Brain microvascular endothelial cell (primary cell): ENCODE results near the gene PTPRN2.
"Not testable (repeated sequence)": the region's sequence is repeated elsewhere in the genome, so short reads cannot be mapped to it uniquely, and the experiment has no call there.

Experiments used
- DNase-seq: peaks from one replicate; pipeline ENCODE4 v3.0.0-alpha.2; 2020
- H3K27ac ChIP-seq: fragments of 250-450 bp; sonication (Bioruptor Pico); 2 replicates; pipeline ENCODE4 v1.5.1; 2020; ENCODE audit warnings: mild to moderate bottlenecking, moderate library complexity
- H3K27me3 ChIP-seq: fragments of 250-450 bp; sonication (Bioruptor Pico); replicated peaks from 2 replicates; pipeline ENCODE4 v1.5.1; 2020; ENCODE audit warnings: mild to moderate bottlenecking
- H3K36me3 ChIP-seq: fragments of 250-450 bp; sonication (Bioruptor Pico); replicated peaks from 2 replicates; pipeline ENCODE4 v1.5.1; 2020; ENCODE audit warnings: mild to moderate bottlenecking
- H3K4me3 ChIP-seq: 2 replicates; pipeline ENCODE4 v1.5.1; 2011; ENCODE audit warnings: low read depth, mild to moderate bottlenecking, control low read depth, low read length, moderate library complexity
- in situ Hi-C: cut with HindIII; loops from 2 replicates; pipeline ENCODE4 v1.10.0; 2017; ENCODE audit warnings: low sequenced_read_pairs, low pct_ligation_motif_present
- TF ChIP-seq, protein P1 (sequence below): IDR thresholded peaks from 2 replicates; pipeline ENCODE4 v1.5.1; 2011; ENCODE audit warnings: low read depth, mild to moderate bottlenecking, moderate library complexity, low read length, control low read depth, inconsistent platforms; ENCODE audit errors: missing control alignments

Gene PTPRN2

DNA sequence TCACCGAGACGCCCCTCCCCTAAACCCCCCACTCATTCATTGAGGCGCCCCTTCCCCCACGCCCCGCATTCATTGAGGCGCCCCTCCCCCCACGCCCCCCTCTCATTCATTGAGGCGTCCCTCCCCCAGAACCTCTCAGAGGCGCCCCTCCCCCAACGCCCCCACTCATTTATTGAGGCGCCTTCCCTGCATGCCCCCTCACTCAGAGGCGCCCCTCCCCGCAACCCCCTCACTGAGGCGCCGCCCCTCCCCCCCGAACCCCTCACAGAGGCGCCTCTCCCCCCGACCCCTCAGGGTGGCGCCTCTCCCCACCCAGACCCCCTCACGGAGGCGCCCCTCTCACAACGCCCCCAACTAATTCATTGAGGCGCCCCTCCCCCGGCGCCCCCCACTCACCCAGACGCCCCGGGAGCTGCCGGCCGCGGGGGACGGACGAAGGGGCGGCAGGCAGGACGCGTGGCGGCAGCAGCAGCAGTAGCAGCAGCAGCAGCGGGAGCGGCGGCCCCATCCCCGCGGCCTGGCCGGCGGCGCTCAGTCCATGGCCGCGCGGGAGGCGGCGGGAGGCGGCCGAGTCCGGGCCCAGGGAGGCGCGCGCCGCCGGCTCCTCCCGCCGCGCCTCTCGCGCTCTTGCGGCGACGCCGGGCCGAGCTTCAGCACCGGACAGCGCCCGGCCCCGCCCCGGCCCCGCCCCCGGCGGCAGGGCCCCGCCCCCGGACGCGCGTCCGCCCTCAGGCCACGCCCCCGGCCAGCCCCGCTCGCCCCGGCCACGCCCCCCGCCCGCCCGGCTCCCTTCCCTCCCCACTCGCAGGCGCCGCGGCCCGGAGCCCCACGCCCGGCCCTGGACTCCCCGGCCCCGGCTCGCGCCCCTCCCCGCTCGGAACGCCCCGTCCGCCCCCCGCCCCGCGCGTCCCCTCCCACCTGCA, at the start of gene PTPRN2:
Gene PTPRN2 (minus strand): TSS at position 662 of the 923 bp plus-strand sequence.
- peak within 1 kb of the TSS; percentile 32 for H3K4me3 ChIP-seq
- TF ChIP-seq, protein P1, sequence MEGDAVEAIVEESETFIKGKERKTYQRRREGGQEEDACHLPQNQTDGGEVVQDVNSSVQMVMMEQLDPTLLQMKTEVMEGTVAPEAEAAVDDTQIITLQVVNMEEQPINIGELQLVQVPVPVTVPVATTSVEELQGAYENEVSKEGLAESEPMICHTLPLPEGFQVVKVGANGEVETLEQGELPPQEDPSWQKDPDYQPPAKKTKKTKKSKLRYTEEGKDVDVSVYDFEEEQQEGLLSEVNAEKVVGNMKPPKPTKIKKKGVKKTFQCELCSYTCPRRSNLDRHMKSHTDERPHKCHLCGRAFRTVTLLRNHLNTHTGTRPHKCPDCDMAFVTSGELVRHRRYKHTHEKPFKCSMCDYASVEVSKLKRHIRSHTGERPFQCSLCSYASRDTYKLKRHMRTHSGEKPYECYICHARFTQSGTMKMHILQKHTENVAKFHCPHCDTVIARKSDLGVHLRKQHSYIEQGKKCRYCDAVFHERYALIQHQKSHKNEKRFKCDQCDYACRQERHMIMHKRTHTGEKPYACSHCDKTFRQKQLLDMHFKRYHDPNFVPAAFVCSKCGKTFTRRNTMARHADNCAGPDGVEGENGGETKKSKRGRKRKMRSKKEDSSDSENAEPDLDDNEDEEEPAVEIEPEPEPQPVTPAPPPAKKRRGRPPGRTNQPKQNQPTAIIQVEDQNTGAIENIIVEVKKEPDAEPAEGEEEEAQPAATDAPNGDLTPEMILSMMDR = no peak
- H3K36me3 ChIP-seq = no peaks in the 10 kb centered on the region
- no peak within 1 kb of the TSS for H3K27ac ChIP-seq
- in situ Hi-C loops = no loop called here
- DNase-seq = no peak
- H3K27me3 ChIP-seq = peaks cover 39% of the 10 kb centered on the region

DNA sequence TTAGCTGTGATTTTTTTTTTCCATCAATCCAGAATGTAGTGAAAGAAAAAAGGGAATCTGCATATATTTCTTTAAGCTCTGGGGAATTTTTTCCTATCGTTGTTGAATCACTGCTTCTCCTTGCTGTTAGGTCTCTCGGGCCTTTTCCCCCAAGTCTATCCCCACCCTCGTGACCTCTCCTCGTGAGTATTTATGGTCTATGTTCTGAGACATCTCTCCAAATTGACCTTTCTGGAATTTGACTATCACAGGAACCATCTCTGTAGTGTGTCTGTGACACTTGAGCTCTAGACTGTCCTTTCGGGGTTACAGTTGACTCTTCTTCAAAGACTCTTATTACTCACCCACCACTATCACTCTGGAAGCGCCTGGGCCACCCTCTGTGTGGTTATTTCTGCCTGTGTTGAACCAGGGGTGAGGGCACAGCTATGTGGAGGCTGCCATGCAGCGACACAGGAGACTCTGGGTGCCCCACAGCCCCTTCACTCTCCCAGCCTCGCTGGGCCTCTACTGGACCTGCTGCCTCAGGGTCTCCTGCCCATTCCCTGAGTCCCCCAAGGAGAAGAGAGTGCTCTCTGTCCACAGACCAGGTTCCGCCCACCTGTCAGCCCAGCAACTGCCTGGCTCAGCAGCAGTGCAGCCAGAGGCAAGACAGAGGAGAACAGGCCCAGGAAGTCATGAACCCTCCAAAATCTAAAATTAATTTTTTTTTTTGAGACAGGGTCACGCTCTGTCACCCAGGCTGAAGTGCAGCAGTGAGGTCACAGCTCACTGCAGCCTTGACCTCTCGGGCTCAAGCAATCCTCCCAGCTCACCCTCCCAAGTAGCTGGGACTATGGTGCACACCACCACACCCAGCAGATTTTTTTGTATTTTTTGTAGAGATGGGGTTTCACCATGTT, 45.7 kb upstream of the PTPRN2 start:
- no peak overlapping the region for H3K4me3 ChIP-seq
- TF ChIP-seq, protein P1 = no peak
- no peak for DNase-seq
- H3K36me3 ChIP-seq = no peaks in the 10 kb centered on the region
- H3K27ac ChIP-seq = no peak overlapping the region
- no peaks in the 10 kb centered on the region for H3K27me3 ChIP-seq
- in situ Hi-C loops = no loop called here

DNA sequence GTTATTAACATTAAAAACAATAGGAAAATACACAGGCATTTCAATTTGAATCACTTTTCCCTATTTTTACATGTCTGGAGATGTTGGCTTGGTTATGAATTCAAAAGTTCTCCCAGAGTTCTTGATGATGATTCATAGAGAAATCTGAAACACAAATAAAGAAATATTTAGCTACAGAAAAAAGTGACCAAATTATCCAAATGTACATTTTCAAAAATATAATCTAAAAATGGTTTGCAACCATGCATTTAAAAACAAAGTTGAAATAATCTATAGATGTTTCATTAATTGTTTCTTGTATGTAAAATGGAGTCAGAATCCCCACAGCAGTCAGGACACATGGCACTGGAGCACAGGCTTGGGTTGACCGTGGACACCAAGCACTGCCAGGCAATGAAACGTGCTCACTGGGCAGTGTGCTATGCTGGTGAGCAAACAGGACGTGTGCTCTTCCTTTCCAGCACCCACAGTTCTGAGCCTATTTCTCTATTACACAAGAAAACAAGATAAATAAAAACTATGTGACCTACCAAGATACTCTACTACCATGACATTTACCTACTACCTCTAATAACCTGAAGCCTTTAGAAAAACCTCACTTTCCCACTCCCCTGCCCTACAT, 44.1 kb upstream of the PTPRN2 start:
- no peaks in the 10 kb centered on the region for H3K36me3 ChIP-seq
- H3K27me3 ChIP-seq = no peaks in the 10 kb centered on the region
- DNase-seq = no peak
- TF ChIP-seq, protein P1 = no peak
- in situ Hi-C loops = no loop called here
- no peak overlapping the region for H3K4me3 ChIP-seq
- no peak overlapping the region for H3K27ac ChIP-seq

DNA sequence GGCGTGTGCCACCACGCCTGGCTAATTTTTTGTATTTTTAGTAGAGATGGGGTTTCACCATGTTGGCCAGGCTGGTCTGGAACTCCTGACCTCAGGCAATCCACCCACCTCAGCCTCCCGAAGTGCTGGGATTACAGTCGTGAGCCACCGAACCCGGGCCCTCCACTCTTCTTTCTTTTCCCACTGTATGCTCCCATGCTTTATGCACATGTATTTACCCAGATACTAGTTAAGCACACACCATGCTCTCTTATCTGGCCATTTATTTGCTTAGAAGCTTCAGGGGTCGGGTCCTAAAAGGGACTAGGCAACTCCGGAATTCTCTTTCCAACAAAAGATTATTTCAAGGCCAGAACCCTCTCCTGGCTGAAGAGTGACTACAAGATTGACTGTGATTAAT, 38.7 kb upstream of the PTPRN2 start:
- DNase-seq, H3K27ac ChIP-seq, H3K27me3 ChIP-seq, H3K36me3 ChIP-seq, in situ Hi-C loops, H3K4me3 ChIP-seq: not testable (repeated sequence)

DNA sequence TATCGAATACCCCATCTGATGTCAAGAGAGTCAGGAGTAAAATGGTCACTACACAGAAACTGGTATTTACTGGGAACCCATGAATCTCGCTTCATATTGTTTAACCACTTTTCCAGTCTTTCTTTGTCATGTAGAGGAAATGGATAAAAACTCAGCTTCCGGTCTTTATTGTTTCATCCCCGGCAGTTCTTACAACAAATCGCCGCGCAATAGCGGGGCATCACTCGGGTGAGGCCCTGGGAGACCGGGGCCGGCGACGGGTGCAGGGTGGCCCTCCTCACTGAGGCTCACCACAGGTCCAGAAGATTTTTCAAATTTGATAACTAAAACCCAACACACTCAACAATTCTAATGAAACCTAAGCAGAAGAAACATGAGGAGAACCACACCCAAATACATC, 35.6 kb upstream of the PTPRN2 start:
- DNase-seq = no peak
- H3K4me3 ChIP-seq = no peak overlapping the region
- no peak overlapping the region for H3K27ac ChIP-seq
- in situ Hi-C loops = no loop called here
- H3K36me3 ChIP-seq = no peaks in the 10 kb centered on the region
- H3K27me3 ChIP-seq = no peaks in the 10 kb centered on the region
- TF ChIP-seq, protein P1 = no peak
